HG03025 (cell line): ENCODE results near the gene NUPR1.
"Not testable (repeated sequence)": the region's sequence is repeated elsewhere in the genome, so short reads cannot be mapped to it uniquely, and the experiment has no call there.

Experiments
- ATAC-seq: cut with Tn5 transposase; IDR thresholded peaks from one replicate; pipeline ENCODE4 v1.9.1; 2021; ENCODE audit warnings: mild to moderate bottlenecking, moderate library complexity; ENCODE audit not compliant: unreplicated experiment, low FRiP score

Gene NUPR1, protein sequence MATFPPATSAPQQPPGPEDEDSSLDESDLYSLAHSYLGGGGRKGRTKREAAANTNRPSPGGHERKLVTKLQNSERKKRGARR

DNA sequence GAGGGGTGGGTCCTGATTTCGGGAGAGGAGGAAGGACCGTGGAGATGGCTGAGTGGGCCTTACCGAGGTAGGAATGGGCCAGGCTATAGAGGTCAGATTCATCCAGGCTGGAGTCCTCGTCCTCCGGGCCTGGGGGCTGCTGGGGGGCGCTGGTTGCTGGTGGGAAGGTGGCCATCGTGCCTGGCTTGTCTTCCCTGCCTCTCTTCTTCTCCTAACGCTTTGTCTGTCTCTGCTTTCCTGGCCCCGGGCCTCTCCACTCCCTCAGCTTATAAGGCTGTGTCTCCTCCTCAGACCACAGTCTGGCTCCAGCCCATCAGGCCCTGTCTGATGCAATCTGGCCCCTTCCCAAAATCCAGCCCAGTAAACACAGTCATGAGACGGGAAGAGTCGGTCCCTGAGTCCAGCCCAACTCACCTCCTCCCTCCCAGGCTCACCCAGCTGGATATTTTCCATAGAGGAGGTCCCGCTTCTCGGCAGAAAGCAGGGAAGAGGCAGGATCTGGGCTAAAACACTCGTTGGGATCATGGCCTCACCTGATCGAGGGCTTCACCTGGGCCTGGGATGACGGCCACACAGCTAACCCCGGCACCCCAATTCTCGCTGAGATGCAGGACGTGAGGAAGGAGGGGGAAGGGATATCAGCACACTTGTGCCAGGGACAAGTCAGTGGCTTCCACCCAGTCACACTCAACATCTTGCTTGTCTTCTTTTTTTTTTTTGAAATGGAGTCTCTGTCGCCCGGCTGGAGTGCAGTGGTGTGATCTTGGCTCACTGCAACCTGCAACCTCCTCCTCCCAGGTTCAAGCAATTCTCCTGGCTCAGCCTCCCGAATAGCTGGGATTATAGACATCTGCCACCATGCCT is at the start of gene NUPR1:
Gene NUPR1 (minus strand): TSS at position 242 of the 864 bp plus-strand sequence. CDS start 67 bp downstream, at position 175.
- ATAC-seq = no peak

DNA sequence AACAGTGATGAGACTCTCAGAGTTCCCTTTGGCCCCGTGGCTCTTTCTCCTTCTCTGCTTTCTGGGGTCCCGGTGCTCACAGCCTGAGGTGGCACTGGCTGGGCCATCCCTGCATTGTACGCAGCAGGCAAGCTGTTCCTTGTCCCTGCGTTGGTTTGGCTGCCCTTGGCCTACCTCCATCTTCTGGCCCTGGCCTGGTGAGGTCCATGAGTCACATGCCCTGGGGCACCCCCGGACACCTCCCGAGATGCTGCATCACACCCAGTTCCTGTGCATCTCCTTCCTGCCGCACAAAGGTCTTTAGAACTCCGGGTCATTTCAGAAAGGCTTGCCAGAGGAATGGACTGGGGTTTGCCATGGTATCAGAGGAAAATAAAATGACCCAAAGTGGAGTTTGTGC is 48.6 kb upstream of the NUPR1 start:
- ATAC-seq = no peak

DNA sequence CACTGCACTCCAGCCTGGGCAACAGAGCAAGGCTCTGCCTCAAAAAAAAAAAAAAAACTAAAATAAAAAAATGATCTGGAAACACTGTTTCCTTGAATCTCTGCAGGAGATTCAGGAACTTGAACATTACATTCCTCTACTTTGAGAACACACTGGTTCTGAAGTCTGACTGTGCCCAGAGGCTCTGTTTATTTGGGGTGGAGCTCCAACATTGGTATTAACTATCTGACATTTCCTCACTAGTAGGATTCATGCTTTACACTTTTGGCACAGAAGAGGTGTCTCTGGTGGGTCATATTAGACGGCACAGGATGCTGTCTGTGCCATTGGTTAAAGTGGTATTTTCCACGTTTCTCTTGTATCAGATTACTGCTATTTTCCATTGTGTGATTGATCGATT is 47.7 kb upstream of the NUPR1 start:
- no peak for ATAC-seq

DNA sequence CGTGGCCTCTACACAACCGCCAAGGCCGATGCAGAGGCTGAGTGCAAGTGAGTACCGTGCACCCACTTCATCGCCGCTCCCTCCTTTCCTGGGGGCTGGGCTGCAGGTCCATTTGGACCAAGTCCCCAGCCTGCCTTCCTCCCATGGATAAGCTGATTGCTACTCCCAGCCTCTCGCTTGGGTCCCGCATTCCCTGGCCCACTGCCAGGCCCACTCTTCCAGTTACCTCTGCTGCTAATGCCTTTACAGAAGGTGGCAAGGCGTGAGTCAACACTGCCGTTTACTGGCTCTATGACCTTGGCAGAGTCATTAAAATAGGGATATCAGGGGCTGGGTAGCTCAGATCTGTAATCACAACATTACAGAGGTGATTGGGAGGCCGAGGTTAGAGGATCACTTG is 46.9 kb upstream of the NUPR1 start:
- ATAC-seq = no peak

DNA sequence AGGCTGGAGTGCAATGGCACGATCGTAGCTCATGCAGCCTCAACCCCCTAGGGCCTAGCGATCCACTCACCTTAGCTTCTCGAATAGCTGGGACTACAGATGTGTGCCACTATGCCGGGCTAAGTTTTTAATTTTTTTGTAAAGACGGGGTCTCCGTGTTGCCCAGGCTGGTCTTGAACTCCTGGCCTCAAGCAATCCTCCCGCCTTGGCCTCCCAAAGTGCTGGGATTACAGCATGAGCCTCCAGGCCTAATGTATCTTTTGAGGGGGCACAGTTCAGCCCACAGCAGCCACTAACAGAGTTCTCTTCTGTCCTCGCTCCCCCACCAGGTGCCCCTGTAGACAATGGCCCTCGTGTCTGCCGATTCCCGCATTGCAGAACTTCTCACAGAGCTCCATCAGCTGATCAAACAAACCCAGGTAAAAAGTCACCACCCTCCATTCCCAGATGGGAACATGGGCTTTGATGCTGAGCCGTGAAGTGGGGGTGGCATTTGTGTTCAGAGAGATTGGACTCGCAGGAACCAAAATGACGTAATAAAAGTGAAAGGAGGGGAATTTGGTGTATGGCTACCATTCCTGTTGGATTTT is 42.0 kb upstream of the NUPR1 start:
- ATAC-seq = no peak

DNA sequence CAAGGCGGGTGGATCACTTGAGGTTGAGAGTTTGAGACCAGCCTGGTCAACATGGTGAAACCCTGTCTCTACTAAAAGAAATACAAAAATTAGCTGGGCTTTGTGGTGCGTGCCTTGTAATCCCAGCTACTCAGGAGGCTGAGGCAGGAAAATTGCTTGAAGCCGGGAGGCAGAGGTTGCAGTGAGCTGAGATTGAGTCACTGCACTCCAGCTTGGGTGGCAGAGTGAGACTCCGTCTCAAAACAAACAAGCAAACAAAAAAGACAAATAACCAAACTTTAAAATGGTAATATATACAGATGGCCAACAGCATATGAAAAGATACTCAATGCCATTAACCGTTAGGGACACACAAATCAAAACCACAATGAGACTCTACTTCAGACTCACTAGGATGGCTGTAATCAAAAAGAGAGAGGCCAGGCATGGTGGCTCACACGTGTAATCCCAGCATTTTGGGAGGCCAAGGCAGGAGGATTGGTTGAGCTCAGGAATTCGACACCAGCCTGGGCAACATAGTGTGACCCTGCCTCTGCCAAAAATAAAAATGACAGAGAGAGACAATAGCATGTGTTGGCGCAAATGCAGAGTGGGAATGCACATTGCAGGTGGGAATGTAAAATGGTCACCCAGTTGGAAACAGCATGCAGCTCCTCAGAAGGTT is 36.8 kb upstream of the NUPR1 start:
- ATAC-seq = no peak

DNA sequence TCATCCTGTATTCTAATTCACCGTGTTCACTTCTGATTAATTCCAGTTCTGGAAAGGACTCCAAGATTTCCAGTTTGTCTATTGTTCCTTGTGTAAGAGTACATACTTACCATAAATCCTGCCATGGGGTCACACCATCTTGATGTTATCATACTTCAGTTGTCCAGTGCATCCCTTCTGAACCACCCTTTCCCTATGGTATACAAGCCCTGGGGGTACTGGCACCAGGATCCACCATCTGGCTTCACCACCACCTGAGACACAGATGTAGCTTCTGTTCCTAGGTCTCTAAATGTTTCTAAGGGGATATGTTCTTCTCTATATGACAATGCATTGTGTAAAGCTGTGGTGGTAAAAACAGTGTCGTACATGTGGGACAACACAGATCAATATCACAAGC is 36.2 kb upstream of the NUPR1 start:
- no peak for ATAC-seq

DNA sequence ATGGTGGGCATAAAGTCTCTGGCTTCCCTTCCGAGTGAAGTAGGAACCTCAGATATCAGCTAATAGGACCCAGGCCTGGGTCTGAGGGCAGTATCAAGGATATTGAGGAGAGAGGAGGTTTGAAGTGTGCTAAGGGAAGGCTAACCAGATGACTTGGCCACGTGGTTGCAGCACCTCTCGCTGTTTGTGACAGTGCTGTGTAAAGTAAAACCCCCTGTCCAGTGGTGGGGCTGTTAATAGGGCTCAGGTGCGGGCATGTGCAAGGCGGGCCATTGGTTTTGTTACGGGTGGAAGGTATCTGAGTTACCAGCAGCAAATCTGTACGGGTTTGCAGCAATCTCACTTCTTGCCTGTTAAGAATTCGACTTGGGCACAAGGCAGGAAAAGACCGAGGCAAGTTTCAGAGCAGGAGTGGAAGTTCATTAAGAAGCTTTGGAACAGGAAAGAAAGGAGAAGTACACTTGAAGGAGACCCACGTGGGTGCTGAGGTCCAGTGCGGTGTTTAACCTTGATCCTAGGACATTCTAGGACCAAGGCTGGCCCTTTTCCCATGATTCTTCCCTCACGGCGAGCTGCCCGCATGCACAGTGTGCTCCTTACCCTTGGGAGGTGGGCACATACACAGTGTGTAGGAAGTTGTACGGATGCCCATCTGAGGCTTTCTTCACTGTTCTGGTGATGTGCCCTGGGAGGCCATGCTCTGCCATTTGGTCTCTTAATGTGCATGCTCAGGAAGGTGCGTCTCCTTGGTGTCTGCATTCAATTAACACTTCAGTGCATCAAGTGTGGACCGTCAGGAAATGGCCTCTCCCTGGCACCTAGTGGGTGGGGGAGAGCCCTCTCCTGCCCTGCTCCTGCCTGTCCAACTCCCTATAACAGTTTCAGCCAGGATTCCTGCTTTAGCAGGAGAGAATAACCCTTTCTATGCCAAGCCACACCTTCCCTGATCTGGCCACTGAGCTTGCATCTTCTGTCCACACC is 35.3 kb upstream of the NUPR1 start:
- ATAC-seq = no peak

DNA sequence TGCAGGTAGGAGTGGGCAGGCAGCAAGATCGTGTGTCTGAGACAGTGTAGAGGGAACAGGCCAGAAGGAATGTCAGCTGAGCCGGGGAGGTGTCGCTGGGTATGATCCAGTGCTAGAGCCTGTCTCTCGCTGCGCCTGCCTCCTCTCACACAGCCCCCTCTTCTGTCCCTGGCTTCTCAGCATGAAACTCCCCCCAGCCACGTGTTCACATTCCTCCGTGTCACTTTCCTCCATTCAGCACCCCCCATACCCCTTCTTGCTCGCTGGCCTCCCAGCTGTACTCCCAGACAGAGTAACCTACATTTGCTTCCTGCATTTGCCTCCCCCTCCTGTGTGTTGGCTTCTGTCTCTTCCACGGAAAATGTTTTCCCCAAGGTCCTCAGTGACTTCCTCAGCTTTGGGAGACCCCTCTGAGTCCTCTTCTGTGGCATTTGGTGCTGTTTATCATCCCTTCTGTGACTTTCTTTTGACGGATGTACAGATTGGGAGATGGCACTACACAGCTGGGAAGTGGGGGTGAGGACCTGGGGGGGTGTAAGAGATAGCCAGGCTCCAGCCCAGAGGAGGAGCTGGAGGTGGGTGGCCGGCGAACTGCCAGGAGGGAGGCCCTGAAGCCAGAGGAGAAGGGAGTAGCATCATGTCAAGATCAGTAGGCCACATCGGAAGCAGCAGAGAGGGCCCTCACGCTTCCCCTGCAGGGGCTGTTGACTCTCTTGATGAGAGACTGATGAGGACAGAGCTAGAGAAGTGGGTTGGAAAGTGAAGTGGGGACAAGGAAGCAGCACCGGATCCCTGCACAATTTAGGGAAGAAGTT is 34.1 kb upstream of the NUPR1 start:
- no peak for ATAC-seq

DNA sequence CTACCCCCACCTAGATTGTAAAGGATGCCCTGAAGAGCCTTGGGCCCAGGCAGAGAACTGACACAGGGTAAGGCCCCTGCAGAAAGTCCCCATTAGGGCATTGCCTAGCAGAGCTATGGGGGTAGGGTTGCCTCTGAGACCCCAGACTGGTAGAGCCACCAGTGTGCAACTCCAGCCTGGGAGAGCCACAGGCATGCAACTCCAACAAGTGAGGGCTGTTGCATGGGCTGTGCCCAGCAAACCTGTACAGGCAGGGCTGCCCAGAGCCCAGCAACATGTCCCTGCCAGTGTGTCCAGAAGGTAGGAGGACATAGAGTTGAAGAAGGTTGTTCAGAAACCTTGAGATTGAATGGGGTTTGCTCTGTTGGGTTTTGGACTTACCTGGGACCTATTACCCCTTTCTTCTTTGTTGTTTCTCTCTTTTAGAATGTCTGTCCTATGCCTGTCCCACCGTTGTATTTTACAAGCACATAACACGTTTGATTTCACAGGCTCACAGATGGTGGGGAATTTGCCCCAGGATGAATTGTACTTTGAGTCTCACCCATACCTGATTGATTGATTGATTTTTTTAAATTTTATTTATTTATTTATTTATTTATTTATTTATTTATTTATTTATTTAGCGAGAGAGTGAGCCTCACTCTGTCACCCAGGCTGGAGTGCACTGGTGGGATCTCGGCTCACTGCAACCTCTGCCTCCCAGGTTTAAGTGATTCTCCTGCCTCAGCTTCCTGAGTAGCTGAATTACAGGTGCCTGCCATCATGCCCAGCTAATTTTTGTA is 31.4 kb upstream of the NUPR1 start:
- ATAC-seq = no peak

DNA sequence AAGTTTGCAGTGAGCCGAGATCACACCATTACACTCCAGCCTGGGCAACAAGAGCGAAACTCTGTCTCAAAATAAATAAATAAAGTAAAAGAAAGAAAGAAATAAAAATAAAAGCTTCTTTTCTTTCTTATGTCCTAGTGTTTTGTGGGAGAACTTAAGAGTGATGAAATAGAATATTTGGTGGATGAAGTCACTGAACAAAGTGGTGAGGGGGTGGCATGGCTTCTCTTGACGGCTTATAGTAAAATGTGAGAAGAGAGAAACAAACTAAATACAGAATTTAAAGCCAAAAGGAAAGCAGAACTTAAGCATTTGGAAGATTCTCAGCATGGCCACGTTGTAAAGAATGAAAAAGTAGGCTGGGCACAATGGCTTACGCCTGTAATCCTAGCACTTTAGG is 30.2 kb upstream of the NUPR1 start:
- ATAC-seq = no peak

DNA sequence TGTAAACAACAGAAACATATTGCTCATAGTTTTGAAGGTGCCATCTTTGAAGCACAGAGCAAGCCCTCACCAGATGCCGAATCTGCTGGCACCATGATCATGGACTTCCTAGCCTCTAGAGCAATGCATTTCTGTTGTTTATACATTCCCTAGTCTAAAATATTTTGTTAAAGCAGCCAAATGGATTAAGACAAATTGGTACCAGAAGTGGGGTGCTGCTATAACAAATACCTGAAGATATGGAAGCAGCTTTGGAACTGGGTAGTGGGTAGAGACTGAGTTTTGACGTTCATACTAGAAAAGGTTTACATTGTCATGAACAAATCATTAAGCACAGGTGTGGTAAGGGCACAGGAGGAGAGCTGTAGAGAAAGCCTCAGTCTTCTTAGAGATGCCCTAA is 28.5 kb upstream of the NUPR1 start:
- no peak for ATAC-seq

DNA sequence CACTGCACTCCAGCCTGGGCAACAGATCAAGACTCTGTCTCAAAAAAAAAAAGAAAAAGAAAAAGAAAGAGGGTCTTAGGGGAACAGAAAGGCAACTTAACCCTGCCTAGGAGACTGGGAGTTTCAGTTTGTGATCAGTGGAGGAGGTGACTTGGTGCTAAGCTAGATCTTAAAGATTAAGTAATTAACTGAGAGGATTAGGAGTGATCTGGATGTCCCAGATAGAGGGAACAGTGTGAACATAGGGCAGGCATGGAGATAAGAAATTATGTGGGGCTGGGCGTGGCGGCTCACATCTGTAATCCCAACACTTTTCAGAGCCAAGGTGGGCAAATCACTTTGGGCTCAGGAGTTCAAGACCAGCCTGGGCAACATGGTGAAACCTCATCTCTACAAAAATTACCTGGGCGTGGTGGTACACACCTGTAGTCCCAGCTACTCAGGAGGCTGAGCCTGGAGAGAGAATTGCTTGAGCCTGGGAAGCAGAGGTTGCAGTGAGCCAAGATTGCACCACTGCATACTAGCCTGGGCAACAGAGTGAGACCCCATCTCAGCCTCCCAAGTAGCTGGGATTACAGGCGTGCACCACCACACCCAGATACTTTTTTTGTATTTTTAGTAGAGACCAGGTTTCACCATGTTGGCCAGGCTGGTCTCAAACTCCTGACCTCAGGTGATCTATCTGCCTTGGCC is 27.6 kb upstream of the NUPR1 start:
- ATAC-seq = not testable (repeated sequence)

DNA sequence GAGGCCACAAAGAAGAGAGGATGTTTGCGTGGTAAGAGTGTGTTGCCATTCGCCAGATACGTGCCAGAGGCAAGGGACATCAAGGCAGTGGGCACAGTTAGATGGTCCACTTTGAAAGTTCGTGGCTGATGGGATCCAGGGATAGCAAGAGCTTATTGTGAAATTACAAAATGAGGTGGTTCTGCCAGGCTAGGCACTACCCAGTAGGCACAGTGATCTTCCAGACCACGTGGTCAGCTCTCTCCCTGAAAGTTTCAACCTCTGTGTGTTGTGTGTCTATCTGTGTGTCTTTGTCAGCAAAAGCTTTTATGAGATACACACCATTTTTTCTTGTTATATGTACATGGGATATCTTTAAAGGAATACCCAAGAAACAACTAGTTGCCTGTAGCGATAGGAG is 24.4 kb upstream of the NUPR1 start:
- no peak for ATAC-seq

DNA sequence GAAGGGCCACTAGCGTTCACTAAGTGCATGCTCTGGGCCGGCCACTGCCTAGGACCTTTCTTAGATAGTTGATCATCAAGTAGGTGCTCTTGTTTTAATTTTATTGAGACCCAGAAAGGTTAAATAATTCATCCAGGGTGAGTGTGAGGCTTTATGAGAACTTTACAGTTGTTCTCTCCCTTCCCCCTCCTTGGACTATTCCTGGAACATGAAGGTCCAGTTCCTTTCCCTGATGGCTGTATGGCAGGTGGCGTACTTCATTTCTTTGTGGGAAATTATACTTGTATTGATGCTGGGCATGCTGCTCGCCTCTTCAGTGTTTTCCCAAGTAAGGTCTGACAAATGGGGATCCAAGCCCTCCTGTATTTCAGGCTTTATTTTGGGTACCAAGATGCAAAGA is 23.4 kb upstream of the NUPR1 start:
- ATAC-seq = no peak

DNA sequence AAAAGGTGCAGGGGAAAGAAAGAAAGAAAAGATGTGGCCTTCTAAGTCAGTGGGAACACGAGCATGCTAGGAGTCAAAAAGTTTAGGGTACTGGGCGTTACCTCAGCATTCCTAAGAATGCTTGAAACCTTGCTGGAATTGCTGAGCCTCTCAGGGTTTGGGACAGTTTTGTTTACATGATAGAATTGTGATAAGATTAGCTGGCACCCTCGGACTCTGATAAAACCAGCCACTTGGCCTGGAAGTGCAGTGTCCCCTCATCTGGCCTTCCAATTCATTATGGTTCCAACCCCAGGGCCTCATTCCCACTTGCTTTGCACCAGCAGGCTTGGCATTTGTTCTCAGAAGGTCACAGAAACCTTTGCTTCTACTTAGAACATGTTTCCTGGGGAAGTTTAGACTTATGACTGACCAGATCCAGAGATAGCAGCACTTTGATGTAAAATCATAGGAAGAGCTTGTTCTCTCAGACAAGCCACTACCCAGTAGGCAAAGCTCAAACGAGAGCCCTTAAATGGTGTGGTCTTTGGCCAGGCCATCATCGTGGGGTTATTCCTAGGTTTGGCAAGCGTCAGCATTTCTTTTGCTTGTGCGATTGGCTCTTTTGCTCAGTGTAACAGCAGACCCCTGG is 22.9 kb upstream of the NUPR1 start:
- ATAC-seq = no peak

DNA sequence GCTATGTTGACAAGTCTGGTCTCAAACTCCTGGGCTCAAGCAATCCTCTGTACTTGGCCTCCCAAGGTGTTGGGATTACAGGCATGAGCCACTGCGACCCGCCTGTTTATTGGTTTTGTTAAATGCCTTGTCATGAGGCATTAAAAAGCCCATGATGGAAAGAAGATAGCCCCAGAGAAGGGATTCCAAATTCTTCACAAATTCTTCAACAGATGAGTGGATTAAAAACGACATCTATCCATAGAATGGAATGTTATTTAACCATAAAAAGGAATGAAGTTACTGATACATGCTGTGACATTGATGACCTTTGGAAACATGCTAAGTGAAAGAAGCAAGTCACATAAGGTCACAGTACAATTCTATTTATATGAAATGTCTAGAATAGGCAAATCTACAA is 19.7 kb upstream of the NUPR1 start:
- ATAC-seq = no peak

DNA sequence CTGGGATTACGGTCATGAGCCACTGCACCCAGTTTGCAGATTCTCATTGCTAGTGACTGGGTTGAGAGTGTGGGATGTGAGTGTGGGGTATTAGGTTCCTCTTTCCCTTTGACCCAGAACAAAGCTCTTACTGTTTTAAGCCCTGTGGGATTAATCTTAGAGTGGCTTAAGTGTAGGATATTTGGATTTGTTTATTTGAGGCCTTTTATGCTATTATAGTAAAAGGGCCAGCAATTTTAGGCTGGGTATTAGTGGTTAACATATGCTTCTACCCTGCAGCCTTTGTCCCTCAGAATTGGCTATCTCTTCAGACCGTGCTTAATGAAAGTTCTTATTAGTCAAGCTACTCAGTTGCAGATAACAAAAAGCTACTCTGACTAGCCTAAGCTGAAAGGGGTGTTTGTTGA is 18.1 kb upstream of the NUPR1 start:
- no peak for ATAC-seq
